Measurements from ENCODE around the gene PPP1R13B.

Gene PPP1R13B

GRCh38 chr14:103858063-103858781, 10.8 kb upstream of the PPP1R13B start:
- H3K36me3 ChIP-seq (ENCODE audit: control insufficient read depth in 2 of 2, insufficient read depth in 2 of 2, low read length in 2 of 2) = no peaks in the 10 kb centered on the region
- H3K27me3 ChIP-seq (ENCODE audit: control insufficient read depth in 2 of 2, insufficient read depth in 2 of 2, low read length in 2 of 2) = no peaks in the 10 kb centered on the region
- H3K9me3 ChIP-seq (ENCODE audit: control insufficient read depth in 2 of 2, low read length in 2 of 2) = no peaks in the 10 kb centered on the region
- H3K9ac ChIP-seq (ENCODE audit: low read depth in 1 of 2, low read length in 2 of 2) = no peak overlapping the region
- H3K4me3 ChIP-seq (ENCODE audit: low read length in 2 of 2) = no peak overlapping the region
- H3K27ac ChIP-seq (ENCODE audit: low read depth in 2 of 2, low read length in 2 of 2) = no peak overlapping the region
- H3K4me1 ChIP-seq (ENCODE audit: control insufficient read depth in 2 of 2, insufficient read depth in 2 of 2, low read length in 2 of 2) = peaks cover 11 to 12% of the 10 kb centered on the region in 2 donors

GRCh38 chr14:103857256-103857655, 9.9 kb upstream of the PPP1R13B start:
- Histone ChIP-seq H3K36me3 (ENCODE audit: control insufficient read depth in 2 of 2, insufficient read depth in 2 of 2, low read length in 2 of 2) (no peaks in the 10 kb centered on the region), H3K27me3 (ENCODE audit: control insufficient read depth in 2 of 2, insufficient read depth in 2 of 2, low read length in 2 of 2) (no peaks in the 10 kb centered on the region), H3K4me3 (ENCODE audit: low read length in 2 of 2) (no peak overlapping the region), H3K9me3 (ENCODE audit: control insufficient read depth in 2 of 2, low read length in 2 of 2) (no peaks in the 10 kb centered on the region), H3K4me1 (ENCODE audit: control insufficient read depth in 2 of 2, insufficient read depth in 2 of 2, low read length in 2 of 2) (peaks cover 11 to 12% of the 10 kb centered on the region in 2 donors), H3K9ac (ENCODE audit: low read depth in 1 of 2, low read length in 2 of 2) (no peak overlapping the region), H3K27ac (ENCODE audit: low read depth in 2 of 2, low read length in 2 of 2) (no peak overlapping the region)

- Histone ChIP-seq H3K9me3 (ENCODE audit: control insufficient read depth in 2 of 2, low read length in 2 of 2) (no peaks in the 10 kb centered on the region), H3K9ac (ENCODE audit: low read depth in 1 of 2, low read length in 2 of 2) (no peak overlapping the region), H3K27me3 (ENCODE audit: control insufficient read depth in 2 of 2, insufficient read depth in 2 of 2, low read length in 2 of 2) (no peaks in the 10 kb centered on the region), H3K27ac (ENCODE audit: low read depth in 2 of 2, low read length in 2 of 2) (no peak overlapping the region), H3K36me3 (ENCODE audit: control insufficient read depth in 2 of 2, insufficient read depth in 2 of 2, low read length in 2 of 2) (no peaks in the 10 kb centered on the region), H3K4me1 (ENCODE audit: control insufficient read depth in 2 of 2, insufficient read depth in 2 of 2, low read length in 2 of 2) (peaks cover 11 to 12% of the 10 kb centered on the region in 2 donors), H3K4me3 (ENCODE audit: low read length in 2 of 2) (no peak overlapping the region)
Measured at GRCh38 chr14:103856607-103857006, 9.2 kb upstream of the PPP1R13B start.

- no peaks in the 10 kb centered on the region for H3K27me3 ChIP-seq (ENCODE audit: control insufficient read depth in 2 of 2, insufficient read depth in 2 of 2, low read length in 2 of 2)
- H3K36me3 ChIP-seq (ENCODE audit: control insufficient read depth in 2 of 2, insufficient read depth in 2 of 2, low read length in 2 of 2) = no peaks in the 10 kb centered on the region
- no peaks in the 10 kb centered on the region for H3K9me3 ChIP-seq (ENCODE audit: control insufficient read depth in 2 of 2, low read length in 2 of 2)
- peaks cover 11 to 12% of the 10 kb centered on the region in 2 donors for H3K4me1 ChIP-seq (ENCODE audit: control insufficient read depth in 2 of 2, insufficient read depth in 2 of 2, low read length in 2 of 2)
- H3K9ac ChIP-seq (ENCODE audit: low read depth in 1 of 2, low read length in 2 of 2) = no peak overlapping the region
- H3K4me3 ChIP-seq (ENCODE audit: low read length in 2 of 2) = no peak overlapping the region
- no peak overlapping the region for H3K27ac ChIP-seq (ENCODE audit: low read depth in 2 of 2, low read length in 2 of 2)
Measured at GRCh38 chr14:103856105-103856504, 8.7 kb upstream of the PPP1R13B start.

GRCh38 chr14:103855734-103856095, 8.3 kb upstream of the PPP1R13B start:
- Histone ChIP-seq H3K27me3 (ENCODE audit: control insufficient read depth in 2 of 2, insufficient read depth in 2 of 2, low read length in 2 of 2) (no peaks in the 10 kb centered on the region), H3K36me3 (ENCODE audit: control insufficient read depth in 2 of 2, insufficient read depth in 2 of 2, low read length in 2 of 2) (no peaks in the 10 kb centered on the region), H3K9ac (ENCODE audit: low read depth in 1 of 2, low read length in 2 of 2) (no peak overlapping the region), H3K9me3 (ENCODE audit: control insufficient read depth in 2 of 2, low read length in 2 of 2) (no peaks in the 10 kb centered on the region), H3K27ac (ENCODE audit: low read depth in 2 of 2, low read length in 2 of 2) (no peak overlapping the region), H3K4me3 (ENCODE audit: low read length in 2 of 2) (no peak overlapping the region), H3K4me1 (ENCODE audit: control insufficient read depth in 2 of 2, insufficient read depth in 2 of 2, low read length in 2 of 2) (peaks cover 11 to 12% of the 10 kb centered on the region in 2 donors)

- Histone ChIP-seq H3K4me1 (ENCODE audit: control insufficient read depth in 2 of 2, insufficient read depth in 2 of 2, low read length in 2 of 2) (peaks cover 11 to 12% of the 10 kb centered on the region in 2 donors), H3K4me3 (ENCODE audit: low read length in 2 of 2) (no peak overlapping the region), H3K9ac (ENCODE audit: low read depth in 1 of 2, low read length in 2 of 2) (peak overlapping the region in 1 of 2 donors; percentile 53), H3K9me3 (ENCODE audit: control insufficient read depth in 2 of 2, low read length in 2 of 2) (no peaks in the 10 kb centered on the region), H3K27me3 (ENCODE audit: control insufficient read depth in 2 of 2, insufficient read depth in 2 of 2, low read length in 2 of 2) (no peaks in the 10 kb centered on the region), H3K27ac (ENCODE audit: low read depth in 2 of 2, low read length in 2 of 2) (peak overlapping the region; percentile 32 to 51), H3K36me3 (ENCODE audit: control insufficient read depth in 2 of 2, insufficient read depth in 2 of 2, low read length in 2 of 2) (no peaks in the 10 kb centered on the region)
Measured at GRCh38 chr14:103854822-103855733, 7.7 kb upstream of the PPP1R13B start.

- H3K9me3 ChIP-seq (ENCODE audit: control insufficient read depth in 2 of 2, low read length in 2 of 2) = no peaks in the 10 kb centered on the region
- H3K4me3 ChIP-seq (ENCODE audit: low read length in 2 of 2) = no peak overlapping the region
- peaks cover 11 to 19% of the 10 kb centered on the region in 2 donors for H3K4me1 ChIP-seq (ENCODE audit: control insufficient read depth in 2 of 2, insufficient read depth in 2 of 2, low read length in 2 of 2)
- no peak overlapping the region for H3K27ac ChIP-seq (ENCODE audit: low read depth in 2 of 2, low read length in 2 of 2)
- no peaks in the 10 kb centered on the region for H3K36me3 ChIP-seq (ENCODE audit: control insufficient read depth in 2 of 2, insufficient read depth in 2 of 2, low read length in 2 of 2)
- H3K27me3 ChIP-seq (ENCODE audit: control insufficient read depth in 2 of 2, insufficient read depth in 2 of 2, low read length in 2 of 2) = no peaks in the 10 kb centered on the region
- H3K9ac ChIP-seq (ENCODE audit: low read depth in 1 of 2, low read length in 2 of 2) = no peak overlapping the region
Measured at GRCh38 chr14:103854017-103854808, 6.8 kb upstream of the PPP1R13B start.

GRCh38 chr14:103849151-103849886, 1.9 kb upstream of the PPP1R13B start:
- Histone ChIP-seq H3K4me1 (ENCODE audit: control insufficient read depth in 2 of 2, insufficient read depth in 2 of 2, low read length in 2 of 2) (peaks cover 5 to 22% of the 10 kb centered on the region in 2 donors), H3K27ac (ENCODE audit: low read depth in 2 of 2, low read length in 2 of 2) (peak overlapping the region in 1 of 2 donors; percentile 72), H3K4me3 (ENCODE audit: low read length in 2 of 2) (no peak overlapping the region), H3K36me3 (ENCODE audit: control insufficient read depth in 2 of 2, insufficient read depth in 2 of 2, low read length in 2 of 2) (no peaks in the 10 kb centered on the region), H3K9me3 (ENCODE audit: control insufficient read depth in 2 of 2, low read length in 2 of 2) (no peaks in the 10 kb centered on the region), H3K27me3 (ENCODE audit: control insufficient read depth in 2 of 2, insufficient read depth in 2 of 2, low read length in 2 of 2) (no peaks in the 10 kb centered on the region), H3K9ac (ENCODE audit: low read depth in 1 of 2, low read length in 2 of 2) (no peak overlapping the region)

GRCh38 chr14:103848175-103849077, 1.1 kb upstream of the PPP1R13B start:
- H3K27me3 ChIP-seq (ENCODE audit: control insufficient read depth in 2 of 2, insufficient read depth in 2 of 2, low read length in 2 of 2) = no peaks in the 10 kb centered on the region
- H3K9me3 ChIP-seq (ENCODE audit: control insufficient read depth in 2 of 2, low read length in 2 of 2) = no peaks in the 10 kb centered on the region
- H3K27ac ChIP-seq (ENCODE audit: low read depth in 2 of 2, low read length in 2 of 2) = peak overlapping the region; percentile 63 to 72
- H3K4me1 ChIP-seq (ENCODE audit: control insufficient read depth in 2 of 2, insufficient read depth in 2 of 2, low read length in 2 of 2) = peaks cover 5 to 22% of the 10 kb centered on the region in 2 donors
- peak overlapping the region; percentile 64 to 76 for H3K4me3 ChIP-seq (ENCODE audit: low read length in 2 of 2)
- peak overlapping the region; percentile 52 to 75 for H3K9ac ChIP-seq (ENCODE audit: low read depth in 1 of 2, low read length in 2 of 2)
- H3K36me3 ChIP-seq (ENCODE audit: control insufficient read depth in 2 of 2, insufficient read depth in 2 of 2, low read length in 2 of 2) = no peaks in the 10 kb centered on the region
